H4 (cell line): Measurements from ENCODE around the gene GSDME. TPM values are rescaled to one million over a fixed set of nuclear protein-coding genes. Genes with fewer than 3 reads are reported as not detected.
A peak's percentile ranks its signal among the peaks of the same experiment; 100 is the strongest.

Source experiments
- DNase-seq: peaks from one replicate; pipeline ENCODE4 v3.0.0-alpha.2; 2015; ENCODE audit warnings: low spot score
- total RNA-seq: library from RNA; depleted of rRNA; stranded (reverse); fragments of >200 nt; shearing (Covaris generic); gene quantifications from 2 replicates; pipeline ENCODE4 v1.2.3, GENCODE V29; 2014

Gene GSDME
- total RNA-seq, 1 experiment from 2014 or later = 24.4 TPM

- DNase-seq = no peak
Observed at GRCh38 chr7:24722386-24723177, 34.7 kb downstream of the GSDME start.

GRCh38 chr7:24721481-24722001 lies 35.7 kb downstream of the GSDME start:
- DNase-seq = no peak

DNA sequence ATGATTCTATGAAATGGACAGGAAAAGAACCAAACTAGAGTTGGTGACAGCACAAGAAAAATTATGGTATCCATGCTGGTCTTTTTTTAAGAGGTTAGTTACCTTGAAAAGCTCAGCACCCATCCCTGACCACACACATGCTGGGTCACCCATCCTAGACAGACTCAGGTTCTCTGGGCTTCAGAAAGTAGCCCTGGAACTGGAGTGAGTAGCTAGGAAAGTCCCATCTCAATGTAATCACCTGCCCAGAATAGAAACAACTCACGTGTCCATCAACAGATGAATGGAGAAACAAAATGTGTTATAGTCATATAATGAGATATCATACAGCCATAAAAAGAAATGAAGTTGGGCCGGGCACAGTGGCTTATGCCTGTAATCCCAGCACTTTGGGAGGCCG lies 37.0 kb downstream of the GSDME start:
- no peak for DNase-seq

GRCh38 chr7:24718977-24719491 lies 38.2 kb downstream of the GSDME start:
- no peak for DNase-seq

GRCh38 chr7:24718431-24718831 lies 38.8 kb downstream of the GSDME start:
- no peak for DNase-seq

DNA sequence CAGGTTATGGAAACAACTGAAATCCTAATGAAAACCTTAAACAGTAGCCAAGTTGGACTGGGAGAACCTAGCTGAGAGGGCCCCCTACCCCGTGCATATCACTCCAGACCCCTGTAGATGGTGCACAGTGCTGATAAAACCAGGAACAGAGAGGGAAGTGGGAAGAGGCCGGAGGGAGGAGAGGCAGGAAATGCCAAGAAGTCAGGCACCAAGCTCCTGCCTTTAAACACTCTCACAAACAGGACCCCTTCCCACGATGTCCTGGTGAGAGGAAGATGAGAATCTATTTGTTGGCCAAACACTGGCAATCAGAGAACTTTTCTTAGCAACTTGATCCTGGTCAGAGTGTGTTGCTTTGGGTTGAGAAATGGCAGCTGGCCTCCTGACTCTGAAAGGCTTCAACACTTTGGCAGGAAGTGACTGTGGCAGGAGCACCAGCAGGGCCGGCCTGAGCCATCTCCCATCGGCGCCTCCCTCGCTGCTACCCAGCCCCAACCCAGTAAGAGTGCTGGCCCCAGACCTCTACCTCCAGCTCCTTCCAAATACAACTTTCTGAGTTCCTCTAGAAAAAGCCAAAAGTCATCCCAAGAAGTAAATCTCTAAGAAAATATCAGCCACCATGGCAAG lies 39.5 kb downstream of the GSDME start:
- DNase-seq = no peak

- no peak for DNase-seq
Observed at GRCh38 chr7:24717247-24717622, 40.0 kb downstream of the GSDME start.

GRCh38 chr7:24716480-24717246 lies 40.6 kb downstream of the GSDME start:
- DNase-seq = no peak

DNA sequence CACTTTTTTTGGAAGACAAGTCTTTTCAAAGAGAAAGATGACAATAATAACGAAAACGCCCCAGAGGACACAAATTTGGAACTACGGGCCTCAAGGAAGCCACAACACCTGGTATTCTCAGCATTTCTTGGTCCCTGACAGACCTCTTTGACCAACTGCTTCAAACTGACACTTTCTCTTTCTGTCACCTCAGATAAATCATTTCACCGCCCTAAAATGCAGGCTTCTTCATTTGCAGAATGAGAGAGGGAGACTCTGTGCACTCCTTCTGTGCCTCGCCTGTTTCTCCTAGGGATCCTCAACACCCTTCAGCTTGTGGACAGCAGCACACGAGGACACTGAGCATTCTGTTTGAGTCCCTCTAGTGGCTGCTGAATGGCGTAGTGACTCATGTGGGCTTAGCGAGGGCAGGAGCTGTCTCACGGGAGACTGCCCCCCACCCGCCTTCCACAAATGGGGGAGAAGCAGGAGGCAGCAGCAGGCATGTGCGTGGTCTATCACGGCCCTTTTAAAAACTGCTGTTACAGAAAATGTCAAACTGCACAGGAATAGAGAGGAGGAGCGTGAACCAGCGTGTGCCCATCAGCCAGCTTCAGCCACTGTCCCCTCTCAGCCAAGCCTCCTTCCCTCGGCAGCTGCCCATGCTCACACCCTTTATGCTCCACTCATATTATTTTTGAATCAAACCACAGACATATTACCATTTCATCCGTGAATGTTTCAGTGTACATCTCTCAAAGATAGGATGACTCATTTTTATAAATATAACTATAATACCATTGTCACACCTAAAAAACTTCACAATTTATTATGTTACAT lies 41.4 kb downstream of the GSDME start:
- DNase-seq = peak; percentile 68

DNA sequence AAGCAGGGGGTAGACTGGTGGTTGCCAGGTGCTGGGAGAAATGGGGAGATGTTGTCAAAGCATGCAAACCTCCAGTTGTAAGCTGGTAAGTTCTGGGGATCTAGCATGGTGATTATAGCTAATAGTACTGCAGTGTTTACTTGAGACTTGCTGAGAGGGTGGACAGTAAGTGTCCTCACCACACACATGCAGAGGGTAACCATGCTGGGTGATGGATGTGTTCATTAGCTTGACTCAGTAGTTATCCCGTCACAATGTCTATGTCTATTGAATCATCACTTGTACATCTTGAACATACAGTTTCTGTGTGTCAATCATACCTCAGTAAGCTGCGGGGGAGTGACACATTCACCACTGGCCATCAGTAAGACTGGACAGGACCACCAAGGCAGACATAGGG lies 42.1 kb downstream of the GSDME start:
- DNase-seq = no peak

DNA sequence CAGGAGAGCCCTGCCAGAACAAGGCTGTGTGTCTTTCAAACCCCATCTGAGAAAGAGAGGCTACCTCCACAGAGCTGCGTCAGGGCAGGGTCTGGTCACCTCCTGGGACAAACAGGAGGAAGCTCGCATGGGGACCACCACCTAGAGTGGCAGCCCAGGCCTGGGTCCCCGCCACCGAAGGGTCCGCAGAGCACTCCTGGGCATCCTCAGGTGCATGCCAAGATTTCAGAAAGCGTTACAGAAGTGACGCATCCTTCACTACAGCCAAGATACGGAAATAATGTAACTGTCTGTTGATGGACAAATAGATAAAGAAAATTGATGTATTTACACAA lies 42.6 kb downstream of the GSDME start:
- DNase-seq = no peak

DNA sequence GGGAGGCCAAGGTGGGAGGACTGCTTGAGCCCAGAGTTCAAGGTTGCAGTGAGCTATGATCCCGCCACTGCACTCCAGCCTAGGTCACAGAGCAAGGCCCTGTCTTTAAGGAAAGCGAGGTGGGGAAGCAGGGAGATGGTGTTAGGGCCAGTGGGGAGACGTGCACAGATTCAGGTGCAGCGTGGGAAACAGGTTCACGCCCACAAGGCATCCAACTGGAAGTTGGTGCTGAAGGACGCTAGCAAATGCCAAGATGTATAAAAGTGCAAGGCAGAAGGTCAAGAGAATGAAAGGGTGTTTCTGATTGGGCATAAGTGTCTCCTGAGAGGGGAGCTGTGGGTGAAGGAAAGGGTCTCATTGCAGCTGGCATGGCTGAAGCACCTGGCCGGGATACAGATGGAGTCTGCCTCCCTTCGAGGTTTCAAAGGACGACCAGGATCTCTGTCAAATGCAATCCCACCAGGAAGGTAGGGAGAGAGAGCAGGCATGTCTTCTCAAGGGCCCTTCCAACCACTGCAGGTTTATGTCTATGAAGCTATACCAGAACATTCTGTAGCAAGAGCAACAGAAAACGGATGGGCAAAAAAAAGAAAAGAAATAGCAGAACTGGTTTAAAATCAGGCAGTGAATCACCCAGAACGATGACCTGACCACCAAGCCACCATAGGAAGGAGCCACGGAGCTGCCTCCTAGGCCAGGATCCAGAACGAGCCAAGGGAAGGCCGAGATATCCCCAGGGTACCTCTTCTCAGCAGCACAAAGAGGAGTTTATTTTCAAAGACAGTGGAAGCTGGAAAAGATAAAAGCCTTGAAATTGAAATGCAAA lies 43.2 kb downstream of the GSDME start:
- no peak for DNase-seq

DNA sequence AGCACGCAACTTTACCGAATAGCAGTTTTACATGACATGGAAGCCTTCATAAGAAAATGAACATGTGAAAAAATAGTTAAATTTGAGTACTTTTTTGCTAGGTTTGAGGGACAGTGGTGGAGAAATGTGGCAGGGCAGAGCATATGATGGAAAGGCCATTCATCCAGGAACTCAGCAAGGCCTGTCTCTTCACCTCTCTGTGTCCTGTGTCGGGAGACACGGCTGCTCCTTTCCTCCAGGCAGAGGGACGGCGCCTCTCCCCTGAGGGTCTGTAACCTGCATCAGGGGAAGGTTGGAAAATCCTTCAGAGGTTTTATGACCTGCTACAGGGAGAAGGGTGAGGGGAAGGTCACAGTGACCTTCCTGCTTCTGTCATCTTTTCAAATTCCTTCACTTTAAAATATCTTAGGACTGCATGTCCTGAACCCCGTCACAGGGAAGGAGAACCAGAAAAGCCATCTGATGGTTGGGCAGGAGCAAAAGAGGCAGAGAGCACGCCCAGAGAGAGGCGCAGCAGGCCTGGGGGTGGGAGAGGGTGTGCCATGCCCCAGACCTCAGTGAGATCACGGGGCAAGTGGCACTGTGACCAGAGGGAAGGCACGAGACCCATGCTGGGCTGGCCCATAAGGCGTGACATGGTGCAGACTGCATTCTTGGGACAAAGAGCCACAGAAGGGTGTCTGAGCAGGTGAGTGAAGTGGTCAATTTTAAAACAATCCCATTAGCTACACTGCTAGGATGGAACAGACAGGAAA lies 44.0 kb downstream of the GSDME start:
- peak; percentile 10 for DNase-seq

- peak; percentile 7 for DNase-seq
Observed at GRCh38 chr7:24709585-24710360, 47.5 kb downstream of the GSDME start.

- peak; percentile 6 for DNase-seq
Observed at GRCh38 chr7:24709051-24709450, 48.2 kb downstream of the GSDME start.

DNA sequence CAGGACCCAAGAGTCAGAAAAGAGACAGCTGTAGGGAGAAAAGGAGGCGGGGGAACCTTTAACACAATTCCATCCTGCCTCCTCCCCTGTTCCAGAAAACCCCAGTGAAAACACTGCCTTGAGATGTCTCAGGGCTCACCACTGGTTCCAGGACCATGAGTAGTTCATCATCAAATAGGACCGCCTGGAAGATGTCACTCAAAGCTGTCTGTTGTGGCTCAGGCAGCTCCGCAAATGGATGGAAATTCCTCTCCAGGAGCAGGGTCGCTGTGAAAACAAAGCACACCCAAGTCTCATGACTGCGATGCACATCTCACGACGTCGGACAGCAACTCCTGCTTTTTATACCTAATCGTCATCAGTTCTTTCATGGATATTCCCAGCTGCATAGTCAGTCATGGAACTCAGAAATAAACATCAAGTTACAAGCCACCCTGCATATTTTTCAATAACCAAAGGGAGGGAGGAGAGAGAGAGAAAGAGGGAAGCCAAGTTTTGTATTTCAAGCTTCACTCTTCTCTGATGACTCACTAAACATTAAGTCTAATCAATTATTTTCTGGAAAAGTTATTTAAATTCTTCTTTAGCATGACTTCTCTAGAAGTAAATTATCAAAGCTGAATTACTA lies 49.2 kb downstream of the GSDME start:
- DNase-seq = no peak

DNA sequence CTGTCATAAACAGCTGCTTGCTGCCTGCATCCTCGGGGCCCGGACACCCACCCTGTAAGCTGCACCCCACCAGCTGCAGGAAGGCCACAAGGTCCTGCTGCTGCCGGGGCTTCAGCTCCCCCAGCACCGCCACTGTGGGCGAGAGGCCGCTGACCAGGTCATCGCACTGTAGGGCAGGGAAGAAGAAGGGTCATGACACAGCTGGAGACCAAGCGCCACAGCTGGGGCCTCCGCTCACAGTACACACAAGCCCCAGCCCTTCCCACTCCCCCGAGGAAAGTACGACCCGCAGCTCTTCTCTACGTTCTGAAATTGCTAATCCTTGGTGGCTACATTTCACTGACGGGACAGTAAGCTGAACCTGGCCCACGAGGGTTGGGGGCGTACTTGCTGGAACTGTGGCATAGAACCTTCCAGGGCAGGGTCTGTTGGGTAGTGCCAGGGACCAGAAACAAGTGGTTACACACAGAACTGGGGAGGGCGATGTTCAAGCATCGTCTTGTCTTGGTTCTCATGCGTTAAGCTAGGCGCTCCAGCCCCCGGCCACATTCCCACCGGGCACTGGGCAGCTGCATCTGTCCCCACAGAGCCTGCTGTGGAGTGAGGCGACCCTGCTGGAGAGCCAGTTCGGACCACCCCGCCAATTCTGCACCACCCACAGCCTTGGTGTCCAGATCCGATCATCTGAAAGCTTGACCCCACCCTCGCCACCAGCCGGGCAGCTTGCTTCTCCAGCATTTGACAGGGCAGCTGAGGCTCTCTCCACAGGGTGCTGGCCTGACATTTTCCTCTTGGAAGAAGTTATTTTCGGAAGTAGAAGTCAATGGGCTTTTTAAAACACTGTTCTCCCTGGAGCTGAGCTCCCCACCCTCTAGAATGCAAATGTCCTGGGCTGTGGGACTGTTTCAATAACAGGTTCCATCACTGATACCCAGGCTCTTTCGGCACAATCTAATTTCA lies 50.8 kb downstream of the GSDME start:
- DNase-seq = no peak
